Stimulated activated CD4-positive, alpha-beta T cell treated with anti-CD3 and anti-CD28 coated beads, Interleukin-1b, Interleukin-23, amount 100 ng/mL, for 1 hour (primary cell): ENCODE results near the gene SCN5A.

Experiments
- DNase-seq, 2 donors: peaks; one replicate each; pipeline ENCODE4 v3.0.0-alpha.2; 2020; ENCODE audit warnings: low read depth in 2 of 2

SCN5A gene

DNA sequence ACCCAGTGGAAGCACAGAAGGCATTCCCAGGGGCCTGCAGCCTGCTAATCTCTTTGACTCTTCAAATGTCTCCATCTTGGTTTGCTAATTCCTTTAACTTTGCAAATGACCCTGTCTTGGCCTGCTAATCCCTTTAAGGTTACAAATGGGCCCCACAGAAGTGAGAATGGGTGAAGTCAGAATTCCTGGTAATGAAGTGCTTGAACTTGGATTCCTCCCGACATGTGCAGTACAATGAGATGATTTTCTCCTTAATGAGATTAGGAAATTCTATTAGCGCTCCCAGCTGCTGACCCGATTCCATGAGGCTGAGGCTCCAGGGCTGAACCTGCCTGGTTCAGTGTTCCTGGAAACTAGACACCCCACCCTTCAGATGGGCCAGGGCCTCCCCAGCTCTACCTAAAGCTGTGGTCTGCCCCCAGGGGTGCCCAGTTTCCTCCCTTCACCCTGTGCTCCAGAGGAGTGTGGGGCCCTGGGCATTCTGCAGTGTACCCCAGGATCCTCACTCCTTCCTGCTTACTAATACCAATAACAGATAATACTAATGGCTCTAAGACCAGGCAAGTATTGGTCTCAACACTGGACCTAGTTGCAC lies 47.4 kb downstream of the SCN5A start:
- DNase-seq: no peak

GRCh38 chr3:38600551-38600950 lies 48.9 kb downstream of the SCN5A start:
- no peak for DNase-seq

- no peak for DNase-seq
Observed at GRCh38 chr3:38599886-38600285, 49.6 kb downstream of the SCN5A start.

GRCh38 chr3:38598791-38599190 lies 50.7 kb downstream of the SCN5A start:
- no peak for DNase-seq

DNA sequence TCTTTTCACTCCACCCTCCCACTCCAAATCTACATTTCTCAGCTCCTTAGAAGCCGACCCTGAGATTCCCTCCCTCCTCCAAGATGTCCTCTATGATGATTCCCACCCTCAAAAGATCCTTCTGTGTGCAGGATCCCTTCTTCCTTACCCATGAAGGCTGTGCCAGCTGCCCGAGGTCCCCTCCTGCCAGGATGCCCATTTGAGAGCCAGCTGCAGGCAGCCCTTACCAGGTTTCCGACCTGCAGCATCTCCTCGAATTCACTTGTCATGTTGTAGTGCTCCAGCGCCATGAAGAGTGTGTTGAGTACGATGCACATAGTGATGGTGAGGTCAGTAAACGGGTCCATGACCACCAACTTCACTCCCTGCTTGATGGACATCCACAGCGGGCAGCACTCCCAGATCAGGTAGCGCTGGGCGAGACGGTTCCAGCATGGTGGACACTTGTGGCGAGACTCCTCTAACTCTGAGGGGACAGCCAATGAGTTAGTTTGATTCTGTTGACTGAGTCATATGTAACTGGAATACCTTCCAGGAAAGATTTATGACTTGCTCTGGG lies 51.9 kb downstream of the SCN5A start:
- no peak for DNase-seq

GRCh38 chr3:38595393-38595792 lies 54.1 kb downstream of the SCN5A start:
- DNase-seq: no peak

DNA sequence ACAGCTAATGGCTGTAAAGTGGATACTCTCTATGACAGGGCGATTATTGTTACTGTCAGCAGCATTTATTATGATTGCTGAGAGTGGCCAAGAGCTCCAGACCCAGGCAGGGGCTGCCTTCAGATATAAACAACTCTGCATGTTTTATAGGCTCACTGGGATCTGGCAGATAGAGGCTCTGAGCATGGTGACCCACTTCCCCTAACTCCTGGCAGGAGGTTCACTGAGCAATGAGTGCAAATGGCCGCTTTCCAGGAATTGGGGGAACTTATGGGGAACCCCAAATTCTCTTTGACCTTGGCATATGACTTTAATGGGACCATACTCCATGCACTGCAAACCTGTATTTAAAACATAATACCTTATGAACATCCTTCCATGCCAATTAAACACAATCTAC lies 59.0 kb downstream of the SCN5A start:
- no peak for DNase-seq

GRCh38 chr3:38588995-38589937 lies 60.2 kb downstream of the SCN5A start:
- DNase-seq: no peak

DNA sequence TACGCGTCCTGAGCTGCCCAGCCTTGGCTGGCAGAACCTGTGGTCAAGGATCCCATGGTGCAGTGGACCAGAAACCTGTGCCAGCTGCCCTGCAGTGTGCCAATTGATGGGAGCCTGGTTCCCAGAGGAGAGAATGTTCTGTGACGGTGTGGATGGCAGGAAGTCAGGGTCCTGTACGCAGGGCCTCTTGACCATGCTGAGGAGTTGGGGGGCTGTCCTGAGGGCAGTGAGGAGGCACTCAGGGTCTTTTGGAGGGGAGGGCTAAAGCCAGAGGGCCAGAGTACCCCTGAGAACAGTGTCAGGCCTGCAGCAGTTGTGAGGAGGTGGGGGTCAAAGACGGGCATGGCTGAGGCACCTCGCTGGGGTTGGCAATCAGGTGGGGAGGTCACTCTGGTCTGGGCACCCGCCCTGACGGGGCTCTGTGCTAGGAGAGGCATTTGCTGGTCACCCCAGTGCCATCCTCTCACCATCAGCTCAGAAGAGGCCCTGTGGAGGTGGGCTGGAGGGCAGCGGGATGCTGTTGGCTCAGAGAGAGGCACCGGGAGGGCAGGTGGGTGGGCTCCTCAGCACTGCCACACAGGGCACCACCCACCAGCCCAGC lies 61.0 kb downstream of the SCN5A start:
- DNase-seq: no peak

DNA sequence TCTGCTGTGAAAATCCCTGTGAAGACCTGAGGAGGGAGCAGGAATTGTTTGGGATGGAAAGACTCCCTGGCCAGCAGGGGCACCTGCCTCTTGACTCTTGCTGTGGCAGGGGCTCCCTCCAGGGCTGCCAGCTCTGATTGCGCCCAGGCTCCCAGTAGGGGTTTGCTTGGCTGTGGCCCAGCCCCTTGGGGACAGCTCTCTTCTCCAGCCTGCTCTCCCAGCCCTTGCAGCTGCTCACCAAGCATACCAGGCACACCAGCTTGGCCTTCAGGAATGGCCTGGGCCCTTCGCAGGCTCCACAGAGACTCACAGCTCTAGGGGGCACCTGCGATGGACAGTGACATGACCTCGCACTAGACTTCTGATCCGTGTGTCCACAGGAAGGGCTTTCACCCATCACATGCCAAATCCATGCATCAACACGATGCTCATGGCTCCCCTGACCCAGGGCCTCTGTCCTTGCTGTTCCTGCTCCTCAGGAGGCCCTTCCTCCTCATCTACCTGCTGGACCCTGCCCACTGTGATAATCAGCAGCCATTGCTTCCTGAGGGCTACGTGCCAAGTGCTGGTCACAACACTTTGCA lies 61.8 kb downstream of the SCN5A start:
- no peak for DNase-seq

- DNase-seq: no peak
Observed at GRCh38 chr3:38586546-38587520, 62.7 kb downstream of the SCN5A start.

DNA sequence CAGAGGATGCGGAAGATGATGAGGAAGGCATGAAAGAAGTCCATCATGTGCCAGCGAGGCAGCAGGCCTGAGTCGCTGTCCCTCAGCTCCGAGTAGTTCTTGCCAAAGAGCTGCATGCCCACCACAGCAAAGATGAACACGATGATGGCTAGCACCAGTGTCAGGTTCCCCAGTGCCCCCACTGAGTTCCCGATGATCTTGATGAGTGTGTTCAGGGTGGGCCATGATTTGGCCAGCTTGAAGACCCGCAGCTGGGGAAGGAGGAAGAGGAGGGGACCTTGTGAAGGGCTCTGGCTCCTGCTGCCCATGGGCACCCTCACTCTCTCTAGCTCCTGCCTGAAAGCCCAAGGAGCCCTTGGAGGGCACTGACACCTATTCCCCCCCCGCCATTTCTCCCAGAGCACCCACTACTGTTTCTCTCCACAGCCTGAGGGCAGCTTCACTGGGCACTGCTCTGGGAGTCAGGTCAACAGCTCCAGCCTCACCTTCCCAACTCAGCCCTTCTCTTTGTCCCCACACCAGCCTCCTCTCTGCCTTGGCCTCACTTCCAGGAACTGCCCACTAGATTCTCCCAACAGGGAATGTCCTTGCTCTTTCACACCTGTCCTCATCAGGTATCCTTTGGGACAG lies 63.6 kb downstream of the SCN5A start:
- no peak for DNase-seq

GRCh38 chr3:38583688-38584087 lies 65.8 kb downstream of the SCN5A start:
- no peak for DNase-seq

- no peak for DNase-seq
Observed at GRCh38 chr3:38582941-38583645, 66.4 kb downstream of the SCN5A start.

- DNase-seq: no peak
Observed at GRCh38 chr3:38582316-38582715, 67.2 kb downstream of the SCN5A start.

DNA sequence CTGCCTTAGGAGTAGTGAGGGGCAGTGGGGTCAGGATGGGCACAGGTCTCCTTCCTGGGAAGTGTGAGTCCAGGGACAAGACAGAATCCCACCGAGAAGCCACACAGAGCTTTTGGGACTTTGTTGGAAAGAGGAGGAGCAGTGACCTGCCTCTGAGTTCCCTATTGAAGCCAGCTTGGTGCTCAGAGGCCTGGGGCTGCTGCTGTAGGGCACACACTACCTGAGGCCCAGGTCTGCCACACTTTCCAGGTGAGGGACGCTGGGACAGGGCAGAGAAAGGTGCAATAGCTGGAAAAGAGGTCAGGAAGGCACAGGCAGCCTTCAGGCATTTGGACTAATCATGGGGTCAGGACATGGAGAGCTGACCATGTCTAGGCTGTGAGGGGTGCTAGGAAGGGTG lies 67.7 kb downstream of the SCN5A start:
- no peak for DNase-seq

DNA sequence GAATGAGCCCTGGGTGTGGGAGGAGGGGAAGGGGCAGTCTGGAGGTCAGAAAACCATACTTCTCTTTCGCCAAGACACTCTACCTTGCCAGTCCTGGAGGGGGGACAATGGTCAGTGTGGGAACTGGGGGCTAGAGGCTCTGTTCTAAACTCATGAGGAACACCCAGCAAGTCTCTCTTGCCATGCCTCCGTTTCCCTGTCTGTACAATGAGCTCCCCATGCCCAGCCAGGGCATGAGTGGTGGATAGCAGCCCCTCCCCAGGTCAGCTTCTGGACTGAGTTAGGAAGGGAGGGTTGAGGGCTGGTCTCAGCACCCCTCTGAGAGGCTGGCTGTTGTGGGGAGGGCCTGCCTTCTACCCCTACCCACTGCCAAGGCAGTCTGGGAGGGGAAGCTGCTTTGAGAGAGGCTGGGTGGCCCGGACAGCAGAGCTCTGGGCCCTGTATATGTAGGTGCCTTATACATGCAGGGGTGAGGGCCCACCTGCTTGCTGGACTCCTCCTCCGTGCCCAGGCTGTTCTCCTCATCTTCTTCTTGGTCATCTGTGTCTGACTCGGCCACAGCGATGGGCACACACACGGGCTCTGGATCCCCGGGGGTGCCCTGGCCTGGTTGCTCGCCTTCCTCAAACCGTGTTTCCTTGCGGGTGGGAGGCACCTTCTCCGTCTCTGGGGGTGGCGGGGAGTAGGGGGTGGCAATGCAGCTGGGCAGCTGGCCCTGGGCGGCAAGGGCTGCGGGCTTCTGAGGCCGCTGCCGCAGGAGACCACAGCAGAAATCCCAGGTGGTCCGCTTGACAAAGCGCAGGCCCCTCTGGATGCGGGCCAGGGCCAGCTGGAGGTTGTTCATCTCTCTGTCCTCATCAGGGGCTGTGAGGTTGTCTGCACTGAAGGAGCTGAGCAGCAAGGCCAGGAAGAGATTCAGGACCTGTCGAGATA lies 68.8 kb downstream of the SCN5A start:
- DNase-seq: no peak

DNA sequence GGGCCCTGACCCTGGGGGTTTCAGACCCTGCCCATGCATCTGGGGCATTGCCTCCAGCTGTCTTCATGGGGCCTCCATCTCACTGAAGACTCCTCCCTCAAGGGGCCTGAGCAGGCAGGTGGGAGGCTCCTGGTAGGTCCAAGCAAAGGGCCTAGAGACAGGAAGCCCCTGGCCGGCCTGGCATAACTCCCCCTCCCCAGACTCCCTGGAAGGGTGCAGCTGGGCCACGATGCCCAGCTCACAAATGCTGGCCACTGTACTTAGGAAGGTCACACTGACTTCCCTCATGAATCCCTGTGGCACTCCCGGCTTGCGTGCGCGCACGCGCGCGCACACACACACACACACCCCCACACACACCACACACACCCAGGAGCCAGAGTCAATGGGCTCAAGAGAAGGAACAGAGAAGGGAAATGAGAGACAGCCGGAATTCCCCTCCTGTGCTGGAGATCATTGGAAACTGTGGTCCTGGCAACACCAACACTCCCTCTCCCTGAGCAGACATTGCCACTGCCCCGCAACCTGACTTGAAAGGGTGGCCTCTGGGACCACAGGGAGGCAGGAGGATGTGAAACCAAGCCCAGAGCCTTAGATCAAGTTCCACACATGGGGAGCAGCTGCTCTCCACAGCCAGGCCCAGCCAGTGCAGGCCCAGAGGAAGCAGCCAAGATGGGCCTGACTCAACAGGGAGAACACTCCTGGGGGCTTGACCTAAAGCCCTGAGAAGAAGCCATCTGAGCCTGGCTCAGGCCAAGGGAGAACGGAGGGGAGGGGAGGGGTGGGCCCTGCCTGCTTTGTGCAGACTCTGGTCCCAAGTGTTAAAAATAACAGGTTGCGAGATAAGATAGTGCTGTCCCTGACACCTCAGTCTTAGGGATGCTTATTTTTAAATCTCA lies 69.7 kb downstream of the SCN5A start:
- no peak for DNase-seq
